ENCODE measurements around the gene CSAD. TPM values are rescaled to one million over a fixed set of nuclear protein-coding genes. Genes with fewer than 3 reads are reported as not detected.

CSAD gene
- total RNA-seq, 1 donor: 7.8 TPM

- TF ChIP-seq CTCF (IDR thresholded peaks at IDR 0.05; ENCODE audit: insufficient read depth, low read depth, low read length): no peak
- no peak for DNase-seq (ENCODE audit: low read depth)
- no peak overlapping the region for H3K4me3 ChIP-seq (ENCODE audit: low read depth, low read length)
Measured at GRCh38 chr12:53225635-53226424, 45.1 kb upstream of the CSAD start.

- H3K4me3 ChIP-seq (ENCODE audit: low read depth, low read length): no peak overlapping the region
- TF ChIP-seq CTCF (IDR thresholded peaks at IDR 0.05; ENCODE audit: insufficient read depth, low read depth, low read length): no peak
- no peak for DNase-seq (ENCODE audit: low read depth)
Measured at GRCh38 chr12:53224897-53225634, 44.3 kb upstream of the CSAD start.

GRCh38 chr12:53224061-53224896 lies 43.6 kb upstream of the CSAD start:
- no peak for DNase-seq (ENCODE audit: low read depth)
- no peak overlapping the region for H3K4me3 ChIP-seq (ENCODE audit: low read depth, low read length)
- peak; percentile 38 for TF ChIP-seq CTCF (IDR thresholded peaks at IDR 0.05; ENCODE audit: insufficient read depth, low read depth, low read length)

- peak; percentile 54 for DNase-seq (ENCODE audit: low read depth)
- no peak overlapping the region for H3K4me3 ChIP-seq (ENCODE audit: low read depth, low read length)
- no peak for TF ChIP-seq CTCF (IDR thresholded peaks at IDR 0.05; ENCODE audit: insufficient read depth, low read depth, low read length)
Measured at GRCh38 chr12:53223389-53224060, 42.8 kb upstream of the CSAD start.

- no peak for DNase-seq (ENCODE audit: low read depth)
- no peak overlapping the region for H3K4me3 ChIP-seq (ENCODE audit: low read depth, low read length)
- TF ChIP-seq CTCF (IDR thresholded peaks at IDR 0.05; ENCODE audit: insufficient read depth, low read depth, low read length): no peak
Measured at GRCh38 chr12:53222806-53223261, 42.1 kb upstream of the CSAD start.

GRCh38 chr12:53222170-53222721 lies 41.5 kb upstream of the CSAD start:
- no peak for TF ChIP-seq CTCF (IDR thresholded peaks at IDR 0.05; ENCODE audit: insufficient read depth, low read depth, low read length)
- DNase-seq (ENCODE audit: low read depth): peak; percentile 36
- H3K4me3 ChIP-seq (ENCODE audit: low read depth, low read length): peak overlapping the region; percentile 40
